Progenitor cell of endocrine pancreas (in vitro differentiated cells): ENCODE data around the gene NINJ2. TPM values are rescaled to one million over a fixed set of nuclear protein-coding genes. Genes with fewer than 3 reads are reported as not detected.

Source experiments
- DNase-seq: peaks from one replicate; pipeline ENCODE4 v3.0.0; 2021; ENCODE audit warnings: low spot score; ENCODE audit not compliant: unreplicated experiment
- H3K27ac Mint-ChIP-seq: 2 replicates; pipeline ENCODE4 v1.8.0; 2021; ENCODE audit warnings: mild to moderate bottlenecking, moderate library complexity, mixed read lengths
- H3K27me3 Mint-ChIP-seq: 2 replicates; pipeline ENCODE4 v1.8.0; 2021; ENCODE audit warnings: mixed read lengths
- H3K36me3 Mint-ChIP-seq: 2 replicates; pipeline ENCODE4 v1.8.0; 2022; ENCODE audit warnings: mixed read lengths; ENCODE audit not compliant: insufficient read depth
- H3K4me1 Mint-ChIP-seq: 2 replicates; pipeline ENCODE4 v1.8.0; 2021; ENCODE audit warnings: low read depth, mixed read lengths
- H3K4me3 Mint-ChIP-seq: 2 replicates; pipeline ENCODE4 v1.8.0; 2021; ENCODE audit warnings: low read depth, mild to moderate bottlenecking, moderate library complexity, mixed read lengths
- H3K9me3 Mint-ChIP-seq: 2 replicates; pipeline ENCODE4 v1.8.0; 2021; ENCODE audit warnings: low read depth, mixed read lengths
- total RNA-seq: library from RNA; stranded (reverse); gene quantifications from 2 replicates; pipeline ENCODE4 v1.2.1, GENCODE V29; 2021
- TF ChIP-seq, protein P1 (sequence below): fragments of 200-600 bp; sonication (generic); IDR thresholded peaks from one replicate; pipeline ENCODE4 v1.5.0; 2021; ENCODE audit warnings: antibody characterized with exemption, mild to moderate bottlenecking; ENCODE audit not compliant: unreplicated experiment

NINJ2 gene
- total RNA-seq, 1 donor from 2014 or later: 4.0 TPM

DNA sequence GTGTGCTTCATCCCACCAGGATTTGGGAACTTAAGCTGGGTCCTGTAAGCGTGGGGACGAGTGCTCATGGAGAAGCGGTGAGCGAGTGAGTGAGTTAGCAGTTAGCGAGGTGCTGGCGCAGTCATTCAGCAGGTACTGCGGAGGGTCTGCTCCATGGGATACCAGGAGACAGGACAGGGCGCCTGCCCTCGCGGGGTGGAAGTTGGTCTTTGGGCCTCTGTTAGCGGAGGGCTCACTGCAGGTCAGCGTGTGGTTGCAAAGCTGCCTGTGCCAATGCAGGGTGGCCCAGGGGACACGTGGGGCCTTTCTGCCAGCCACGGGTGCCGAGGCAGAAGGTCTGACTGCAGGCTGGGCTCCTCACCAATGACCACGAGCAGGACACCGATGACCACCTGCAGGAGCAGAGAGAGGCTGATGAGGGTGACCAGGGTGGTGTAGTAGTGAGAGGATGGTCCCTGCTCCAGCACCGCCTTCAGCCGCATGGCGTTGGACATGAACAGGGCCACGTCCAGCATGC, 97.6 kb downstream of the NINJ2 start:
- H3K4me3 Mint-ChIP-seq: no peak overlapping the region
- no peak overlapping the region for H3K27ac Mint-ChIP-seq
- H3K9me3 Mint-ChIP-seq: no peaks in the 10 kb centered on the region

GRCh38 chr12:565161-565560, 98.1 kb downstream of the NINJ2 start:
- TF ChIP-seq, protein P1, sequence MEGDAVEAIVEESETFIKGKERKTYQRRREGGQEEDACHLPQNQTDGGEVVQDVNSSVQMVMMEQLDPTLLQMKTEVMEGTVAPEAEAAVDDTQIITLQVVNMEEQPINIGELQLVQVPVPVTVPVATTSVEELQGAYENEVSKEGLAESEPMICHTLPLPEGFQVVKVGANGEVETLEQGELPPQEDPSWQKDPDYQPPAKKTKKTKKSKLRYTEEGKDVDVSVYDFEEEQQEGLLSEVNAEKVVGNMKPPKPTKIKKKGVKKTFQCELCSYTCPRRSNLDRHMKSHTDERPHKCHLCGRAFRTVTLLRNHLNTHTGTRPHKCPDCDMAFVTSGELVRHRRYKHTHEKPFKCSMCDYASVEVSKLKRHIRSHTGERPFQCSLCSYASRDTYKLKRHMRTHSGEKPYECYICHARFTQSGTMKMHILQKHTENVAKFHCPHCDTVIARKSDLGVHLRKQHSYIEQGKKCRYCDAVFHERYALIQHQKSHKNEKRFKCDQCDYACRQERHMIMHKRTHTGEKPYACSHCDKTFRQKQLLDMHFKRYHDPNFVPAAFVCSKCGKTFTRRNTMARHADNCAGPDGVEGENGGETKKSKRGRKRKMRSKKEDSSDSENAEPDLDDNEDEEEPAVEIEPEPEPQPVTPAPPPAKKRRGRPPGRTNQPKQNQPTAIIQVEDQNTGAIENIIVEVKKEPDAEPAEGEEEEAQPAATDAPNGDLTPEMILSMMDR: no peak
- Mint-ChIP-seq H3K27ac (no peak overlapping the region), H3K4me1 (peaks cover 2% of the 10 kb centered on the region), H3K4me3 (no peak overlapping the region), H3K36me3 (no peaks in the 10 kb centered on the region), H3K9me3 (no peaks in the 10 kb centered on the region), H3K27me3 (peaks cover 18% of the 10 kb centered on the region)
- DNase-seq: no peak

More for the DNA sequence above, 97.6 kb downstream of the NINJ2 start:
- Mint-ChIP-seq H3K4me1 (peaks cover 3% of the 10 kb centered on the region), H3K27me3 (peaks cover 18% of the 10 kb centered on the region), H3K36me3 (no peaks in the 10 kb centered on the region)
- TF ChIP-seq, protein P1: no peak
- no peak for DNase-seq

GRCh38 chr12:563787-564298, 99.4 kb downstream of the NINJ2 start:
- Mint-ChIP-seq H3K27ac (no peak overlapping the region), H3K9me3 (no peaks in the 10 kb centered on the region), H3K27me3 (peaks cover 10% of the 10 kb centered on the region), H3K4me1 (no peaks in the 10 kb centered on the region), H3K4me3 (no peak overlapping the region), H3K36me3 (no peaks in the 10 kb centered on the region)
- no peak for DNase-seq
- TF ChIP-seq, protein P1: no peak

GRCh38 chr12:563250-563781, 99.9 kb downstream of the NINJ2 start:
- Mint-ChIP-seq H3K36me3 (no peaks in the 10 kb centered on the region), H3K9me3 (no peaks in the 10 kb centered on the region), H3K27ac (no peak overlapping the region), H3K4me3 (no peak overlapping the region), H3K4me1 (no peaks in the 10 kb centered on the region), H3K27me3 (peaks cover 7% of the 10 kb centered on the region)
- TF ChIP-seq, protein P1: no peak
- DNase-seq: no peak

- no peak overlapping the region for H3K27ac Mint-ChIP-seq
- TF ChIP-seq, protein P1: no peak
- no peaks in the 10 kb centered on the region for H3K36me3 Mint-ChIP-seq
- H3K4me3 Mint-ChIP-seq: no peak overlapping the region
- DNase-seq: no peak
- peaks cover 6% of the 10 kb centered on the region for H3K27me3 Mint-ChIP-seq
- H3K9me3 Mint-ChIP-seq: no peaks in the 10 kb centered on the region
- no peaks in the 10 kb centered on the region for H3K4me1 Mint-ChIP-seq
These were observed 100.6 kb downstream of the NINJ2 start for GRCh38 chr12:562634-563033.
